Adrenal gland (tissue), 5 donors: ENCODE results near the gene SEC61A2.

Experiments
- POLR2A ChIP-seq, 2 donors: fragments of 450-650 bp; IDR thresholded peaks; one replicate each; pipeline ENCODE4 v1.6.1; 2017; ENCODE audit warnings: antibody characterized with exemption in 2 of 2, mild to moderate bottlenecking in 2 of 2, moderate library complexity in 1 of 2
- TF ChIP-seq, protein P1 (sequence below), 6 experiments: fragments of 450-650 bp in 4 of 6; fragments of 200-600 bp in 2 of 6; sonication (generic) in 1 of 6; IDR thresholded peaks; 1 replicate in 5 of 6; 2 replicates in 1 of 6; pipeline versions ENCODE4 v1.5.1 to v1.8.0; 2016 to 2021; ENCODE audit warnings: antibody characterized with exemption in 6 of 6, mild to moderate bottlenecking in 2 of 6, moderate library complexity in 1 of 6
- donor health status: DM: no; HTN: no; CAD: no.

GRCh38 chr10:12111528-12111927 is 17.9 kb upstream of the SEC61A2 start:
- TF ChIP-seq POLR2A (IDR thresholded peaks at IDR 0.05), result no peak
- TF ChIP-seq, protein P1, sequence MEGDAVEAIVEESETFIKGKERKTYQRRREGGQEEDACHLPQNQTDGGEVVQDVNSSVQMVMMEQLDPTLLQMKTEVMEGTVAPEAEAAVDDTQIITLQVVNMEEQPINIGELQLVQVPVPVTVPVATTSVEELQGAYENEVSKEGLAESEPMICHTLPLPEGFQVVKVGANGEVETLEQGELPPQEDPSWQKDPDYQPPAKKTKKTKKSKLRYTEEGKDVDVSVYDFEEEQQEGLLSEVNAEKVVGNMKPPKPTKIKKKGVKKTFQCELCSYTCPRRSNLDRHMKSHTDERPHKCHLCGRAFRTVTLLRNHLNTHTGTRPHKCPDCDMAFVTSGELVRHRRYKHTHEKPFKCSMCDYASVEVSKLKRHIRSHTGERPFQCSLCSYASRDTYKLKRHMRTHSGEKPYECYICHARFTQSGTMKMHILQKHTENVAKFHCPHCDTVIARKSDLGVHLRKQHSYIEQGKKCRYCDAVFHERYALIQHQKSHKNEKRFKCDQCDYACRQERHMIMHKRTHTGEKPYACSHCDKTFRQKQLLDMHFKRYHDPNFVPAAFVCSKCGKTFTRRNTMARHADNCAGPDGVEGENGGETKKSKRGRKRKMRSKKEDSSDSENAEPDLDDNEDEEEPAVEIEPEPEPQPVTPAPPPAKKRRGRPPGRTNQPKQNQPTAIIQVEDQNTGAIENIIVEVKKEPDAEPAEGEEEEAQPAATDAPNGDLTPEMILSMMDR (IDR thresholded peaks at IDR 0.05), result no peak
